ENCODE data around the gene NOD2.

GRCh38 chr16:50762241-50762640, 68.8 kb downstream of the NOD2 start:
- TF ChIP-seq YY1 (IDR thresholded peaks at IDR 0.05; ENCODE audit: insufficient read depth, insufficient read length) (no peak), SUZ12 (IDR thresholded peaks at IDR 0.05; ENCODE audit: extremely low read depth, insufficient read depth, insufficient read length) (no peak)
